Fibroblast of lung (primary cell): ENCODE data around the gene SLC2A8.

Source experiments
- EZH2 ChIP-seq: IDR thresholded peaks from 2 replicates; pipeline ENCODE4 v1.5.1; 2012; ENCODE audit warnings: low read length, control low read depth, mild to moderate bottlenecking; ENCODE audit errors: missing control alignments
- TF ChIP-seq, protein P1 (sequence below), 2 donors: IDR thresholded peaks in 1 of 2; conservative IDR thresholded peaks in 1 of 2; 1 replicate in 1 of 2; 2 replicates in 1 of 2; pipeline ENCODE4 v1.5.1; 2011 to 2012; ENCODE audit warnings: low read length in 2 of 2, control low read depth in 1 of 2, inconsistent platforms in 1 of 2, low read depth in 1 of 2, mild to moderate bottlenecking in 1 of 2

DNA sequence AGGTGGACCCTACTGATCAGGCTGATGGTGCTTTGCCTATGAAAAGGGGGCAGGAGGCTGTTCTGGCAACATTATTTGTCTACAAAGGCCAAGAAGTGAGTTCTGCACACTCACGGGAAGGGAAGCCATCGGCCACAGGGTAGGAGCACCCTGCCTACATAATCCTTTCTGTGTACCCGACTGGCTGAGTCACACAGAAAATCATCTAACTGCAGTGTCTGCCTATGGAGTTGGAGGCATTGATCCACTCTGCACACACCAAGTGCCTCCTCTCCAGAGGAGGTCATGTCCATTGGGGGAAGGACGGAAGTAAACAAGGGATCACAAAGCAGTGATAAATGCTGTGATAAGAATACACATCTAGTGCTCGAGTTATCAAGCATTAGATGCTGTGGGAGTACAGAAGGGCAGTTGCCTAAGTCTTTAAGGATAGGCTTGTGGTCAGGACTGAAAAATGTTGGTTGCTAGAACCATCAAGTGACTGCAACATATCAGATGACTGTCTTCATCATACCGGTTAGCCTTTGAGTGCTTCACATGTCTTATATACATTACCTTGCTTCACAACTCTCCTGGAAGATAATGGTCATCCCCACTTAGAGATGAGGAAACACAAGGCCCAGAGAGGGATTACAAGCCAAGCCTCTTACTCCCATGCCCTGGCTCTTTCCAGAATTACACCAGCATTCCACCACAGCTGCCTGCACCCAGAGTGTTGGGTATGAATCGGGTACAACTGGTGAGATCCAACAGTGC, 1.3 kb upstream of the SLC2A8 start:
- TF ChIP-seq, protein P1, sequence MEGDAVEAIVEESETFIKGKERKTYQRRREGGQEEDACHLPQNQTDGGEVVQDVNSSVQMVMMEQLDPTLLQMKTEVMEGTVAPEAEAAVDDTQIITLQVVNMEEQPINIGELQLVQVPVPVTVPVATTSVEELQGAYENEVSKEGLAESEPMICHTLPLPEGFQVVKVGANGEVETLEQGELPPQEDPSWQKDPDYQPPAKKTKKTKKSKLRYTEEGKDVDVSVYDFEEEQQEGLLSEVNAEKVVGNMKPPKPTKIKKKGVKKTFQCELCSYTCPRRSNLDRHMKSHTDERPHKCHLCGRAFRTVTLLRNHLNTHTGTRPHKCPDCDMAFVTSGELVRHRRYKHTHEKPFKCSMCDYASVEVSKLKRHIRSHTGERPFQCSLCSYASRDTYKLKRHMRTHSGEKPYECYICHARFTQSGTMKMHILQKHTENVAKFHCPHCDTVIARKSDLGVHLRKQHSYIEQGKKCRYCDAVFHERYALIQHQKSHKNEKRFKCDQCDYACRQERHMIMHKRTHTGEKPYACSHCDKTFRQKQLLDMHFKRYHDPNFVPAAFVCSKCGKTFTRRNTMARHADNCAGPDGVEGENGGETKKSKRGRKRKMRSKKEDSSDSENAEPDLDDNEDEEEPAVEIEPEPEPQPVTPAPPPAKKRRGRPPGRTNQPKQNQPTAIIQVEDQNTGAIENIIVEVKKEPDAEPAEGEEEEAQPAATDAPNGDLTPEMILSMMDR (conservative IDR thresholded peaks at IDR 0.05 in 1 of 2, IDR thresholded peaks at IDR 0.05 in 1 of 2; ENCODE audit: low read depth in 1 of 2, low read length in 2 of 2): no peak
- TF ChIP-seq EZH2: no peak
